A549 (cell line): ENCODE measurements around the gene MAGEH1. TPM values are rescaled to one million over a fixed set of nuclear protein-coding genes. Genes with fewer than 3 reads are reported as not detected.
A peak's percentile ranks its signal among the peaks of the same experiment; 100 is the strongest.
"Not testable (repeated sequence)": the region's sequence is repeated elsewhere in the genome, so short reads cannot be mapped to it uniquely, and the experiment has no call there.

Experiments
- ATAC-seq, 2 experiments: fragments of 200-7000 bp in 1 of 2; fragments of >200 bp in 1 of 2; cut with Nextera tagmentation in 1 of 2; cut with Tn5 transposase in 1 of 2; 3 replicates each; pipeline versions ENCODE4 v1.8.0 to v1.9.1; 2018 to 2020; ENCODE audit warnings: mild to moderate bottlenecking in 1 of 2, moderate library complexity in 1 of 2
- CTCF ChIA-PET: fragments of 300-600 bp; sonication (Branson Sonifier 250); formaldehyde crosslinking; extraction: SDS; loops from one replicate; lab custom pipeline; 2021; ENCODE audit warnings: antibody characterized with exemption, inconsistent platforms; lab: Yijun Ruan, JAX
- POLR2A ChIA-PET: fragments of 350-600 bp; formaldehyde crosslinking; extraction: SDS; loops from one replicate; lab custom pipeline; 2021; ENCODE audit warnings: antibody characterized with exemption, inconsistent platforms; lab: Yijun Ruan, JAX
- DNase-seq, 2 experiments: peaks; one replicate each; pipeline versions ENCODE4 v3.0.0 to v3.0.0-alpha.2; 2011 to 2016; ENCODE audit warnings: low read depth in 1 of 2, low spot score in 1 of 2
- FAIRE-seq: peaks from 2 replicates; lab custom pipeline; 2011; peaks lifted over from hg19 to GRCh38; lab: Jason Lieb, UNC
- H3K27ac ChIP-seq, 2 experiments: fragments of >200 bp; sonication (Bioruptor Twin); formaldehyde crosslinking; 3 replicates each; pipeline ENCODE4 v1.5.1; 2016 to 2017
- H3K4me1 ChIP-seq: fragments of >200 bp; sonication (Bioruptor Twin); formaldehyde crosslinking; 3 replicates; pipeline ENCODE4 v1.6.1; 2016
- H3K4me2 ChIP-seq: fragments of >200 bp; sonication (Bioruptor Twin); formaldehyde crosslinking; 3 replicates; pipeline ENCODE4 v1.6.1; 2016
- H3K4me3 ChIP-seq: fragments of >200 bp; sonication (Bioruptor Twin); formaldehyde crosslinking; 3 replicates; pipeline ENCODE4 v1.5.1; 2016
- H3K9me3 ChIP-seq: fragments of >200 bp; sonication (Bioruptor Twin); formaldehyde crosslinking; 3 replicates; pipeline ENCODE4 v1.6.1; 2016
- FOXS1 ChIP-seq: fragments of 250-450 bp; sonication (Bioruptor Pico); IDR thresholded peaks from 2 replicates; pipeline ENCODE4 v1.5.0; 2020; ENCODE audit warnings: mild to moderate bottlenecking, moderate library complexity
- HOXB5 ChIP-seq: fragments of 250-450 bp; sonication (Bioruptor Pico); IDR thresholded peaks from 2 replicates; pipeline ENCODE4 v1.5.0; 2020; ENCODE audit warnings: mild to moderate bottlenecking, moderate library complexity
- POLR2A ChIP-seq: IDR thresholded peaks from 2 replicates; pipeline ENCODE4 v1.6.1; 2012; ENCODE audit warnings: mild to moderate bottlenecking, low read length
- WGBS: methylation state at CpG from one replicate; pipeline ENCODE4 v1.1.6; 2017; ENCODE audit errors: missing lambda C conversion rate; 5-methylcytosine and 5-hydroxymethylcytosine counted together
- polyA plus RNA-seq, 4 experiments: library from polyadenylated mRNA; depleted of rRNA in 3 of 4; stranded (reverse); fragments of >200 nt; fragmentation: RNase III in 1 of 4; extraction: RNeasy Plus Mini Kit Qiagen cat#74134 plus additional on column Dnase treatment in 1 of 4; gene quantifications; 2 replicates in 3 of 4; 3 replicates in 1 of 4; pipeline ENCODE4 v1.2.3, GENCODE V29; 2011 to 2017

MAGEH1 gene
- polyA plus RNA-seq, 2 of the 4 experiments (the other 2 are of a cell fraction), result 7.0 to 12.3 TPM

DNA sequence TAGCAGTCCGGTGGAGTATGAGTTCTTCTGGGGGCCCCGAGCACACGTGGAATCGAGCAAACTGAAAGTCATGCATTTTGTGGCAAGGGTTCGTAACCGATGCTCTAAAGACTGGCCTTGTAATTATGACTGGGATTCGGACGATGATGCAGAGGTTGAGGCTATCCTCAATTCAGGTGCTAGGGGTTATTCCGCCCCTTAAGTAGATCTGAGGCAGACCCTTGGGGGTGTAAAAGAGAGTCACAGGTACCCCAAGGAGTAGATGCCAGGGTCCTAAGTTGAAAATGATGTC lies 852 bp downstream of the MAGEH1 start:
- Histone ChIP-seq H3K4me1 (no peaks in the 10 kb centered on the region), H3K4me3 (peak overlapping the region; percentile 50), H3K9me3 (0 out of 3 replicates have a peak, but pooled peaks cover 5% of the 10 kb centered on the region), H3K27ac (no peak overlapping the region), H3K4me2 (peak overlapping the region; percentile 85)
- no peak for TF ChIP-seq POLR2A
- no peak for TF ChIP-seq FOXS1 (CRISPR knock-in tag)
- no peak for TF ChIP-seq HOXB5 (CRISPR knock-in tag)
- DNase-seq, result no peak
- ChIA-PET CTCF (interaction anchor here (1.4 kb wide), 1 partner anchor 36 kb away, joined by 3 read pairs; no protein-coding TSS in a partner anchor), POLR2A (interaction anchor here (1.5 kb wide), 1 partner anchor 265 kb away, joined by 3 read pairs; the partner anchor contains the start of gene RRAGB)
- ATAC-seq, result no peak
- FAIRE-seq, result no peak
- 73% methylated on average over 9 of the region's 9 CpGs for WGBS

DNA sequence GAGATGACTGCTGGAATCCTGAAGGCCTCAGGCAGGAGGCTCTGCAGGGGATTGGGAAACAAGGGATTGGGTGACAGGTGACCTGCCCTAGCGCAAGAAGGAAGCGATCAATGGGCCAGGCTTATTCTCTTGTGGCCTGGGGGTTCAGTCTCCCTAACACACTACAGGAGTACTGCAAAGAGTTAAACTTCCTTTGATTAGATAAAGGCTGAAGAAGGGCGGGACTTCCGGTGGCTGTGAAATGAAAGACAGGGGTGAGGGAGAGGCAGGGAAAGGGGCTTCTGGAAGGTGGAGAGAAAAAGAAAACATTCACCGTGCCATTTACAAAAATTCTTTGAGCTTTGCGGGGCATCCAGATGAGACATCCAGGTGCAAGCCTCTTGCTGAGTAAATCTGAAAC lies 3.8 kb downstream of the MAGEH1 start:
- H3K4me3 ChIP-seq, POLR2A ChIA-PET, H3K27ac ChIP-seq, H3K9me3 ChIP-seq, CTCF ChIA-PET, H3K4me1 ChIP-seq, FAIRE-seq, H3K4me2 ChIP-seq, DNase-seq, ATAC-seq: not testable (repeated sequence)
- no CpG with 5 or more reads among the region's 6 CpGs for WGBS

DNA sequence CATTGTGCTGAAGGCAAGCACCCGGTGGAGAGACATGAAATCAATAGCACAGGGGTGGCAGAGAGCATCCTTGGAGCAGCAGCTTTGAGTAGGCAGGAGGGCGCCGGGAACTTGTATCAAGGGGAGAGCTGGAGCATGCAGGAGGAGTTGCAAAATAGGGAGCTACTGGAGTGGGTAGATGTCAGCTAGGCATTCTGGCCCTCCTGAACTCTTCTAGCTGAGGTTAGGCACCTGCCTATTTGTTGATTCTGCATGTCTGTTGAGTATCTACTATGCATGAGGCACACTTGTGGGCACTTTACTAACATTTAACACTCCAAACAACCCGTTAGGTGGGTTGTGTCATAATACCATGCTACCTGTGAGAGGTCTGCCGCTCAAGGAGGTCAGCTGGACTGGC lies 7.5 kb downstream of the MAGEH1 start:
- CTCF ChIA-PET, H3K4me1 ChIP-seq, H3K4me2 ChIP-seq, H3K4me3 ChIP-seq, POLR2A ChIA-PET, H3K9me3 ChIP-seq, DNase-seq, FAIRE-seq, ATAC-seq, H3K27ac ChIP-seq: not testable (repeated sequence)
- WGBS, result no CpG with 5 or more reads among the region's 5 CpGs

DNA sequence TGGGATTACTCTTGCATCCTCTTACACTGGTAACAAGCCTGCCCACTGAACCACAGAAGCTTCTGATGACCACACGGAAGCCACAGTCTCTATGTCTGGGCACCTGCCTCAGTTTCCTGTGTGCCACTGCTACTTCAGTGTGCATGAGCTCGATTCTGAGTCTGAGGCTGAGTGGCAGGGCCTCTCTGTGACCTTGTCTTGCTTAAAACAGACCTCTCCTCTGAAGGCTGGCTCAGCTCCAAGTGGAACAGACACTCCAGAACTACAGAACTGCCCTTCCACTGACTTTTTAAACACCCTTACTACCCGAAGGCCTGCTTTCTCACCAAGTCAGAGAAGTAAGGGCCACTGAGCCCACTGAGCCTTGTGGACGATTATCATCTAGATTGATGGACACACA lies 8.0 kb downstream of the MAGEH1 start:
- H3K4me3 ChIP-seq, H3K9me3 ChIP-seq, H3K4me2 ChIP-seq, H3K4me1 ChIP-seq, POLR2A ChIA-PET, FAIRE-seq, CTCF ChIA-PET, H3K27ac ChIP-seq, DNase-seq, ATAC-seq: not testable (repeated sequence)
- no CpG with 5 or more reads among the region's 4 CpGs for WGBS

DNA sequence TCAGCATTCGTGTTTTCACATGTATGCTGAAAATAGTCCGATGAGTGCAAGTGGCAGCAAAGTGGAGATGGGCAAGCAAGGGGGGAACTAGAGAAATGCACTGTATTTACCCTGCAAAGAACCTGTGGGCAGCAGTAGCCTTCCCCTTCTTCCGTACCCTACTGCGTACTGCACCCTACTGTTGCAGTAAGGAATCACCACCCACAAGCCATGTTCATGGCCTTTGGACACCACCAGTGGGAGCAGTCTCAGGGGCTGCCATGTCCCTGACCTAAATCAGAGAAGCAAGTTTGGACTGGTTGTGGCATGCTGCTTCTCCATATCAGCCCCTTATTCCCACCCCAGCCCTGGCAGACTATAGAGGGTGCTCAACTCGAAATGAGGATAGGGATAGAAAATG lies 12.1 kb downstream of the MAGEH1 start:
- WGBS, result no CpG with 5 or more reads among the region's 5 CpGs

DNA sequence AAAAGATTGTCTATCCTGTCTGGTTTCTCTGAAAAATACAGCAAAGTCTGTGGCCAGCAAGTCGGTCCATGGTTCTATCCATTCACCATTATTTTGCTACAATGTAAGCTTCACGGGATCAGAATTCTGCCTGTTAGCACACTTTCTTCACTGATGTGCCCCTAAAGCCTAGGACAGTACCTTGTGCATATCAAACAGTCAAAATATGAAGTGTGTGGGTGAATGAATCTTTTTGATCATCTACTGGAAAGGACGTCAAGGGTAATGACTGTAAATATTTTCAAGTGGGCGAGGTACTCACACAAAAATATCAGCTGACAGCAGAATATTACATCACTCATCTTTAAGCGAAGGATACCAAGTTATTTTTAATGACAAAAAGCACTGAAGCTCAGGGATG lies 13.2 kb downstream of the MAGEH1 start:
- H3K4me2 ChIP-seq, ATAC-seq, CTCF ChIA-PET, H3K9me3 ChIP-seq, H3K4me1 ChIP-seq, H3K27ac ChIP-seq, H3K4me3 ChIP-seq, POLR2A ChIA-PET, DNase-seq: not testable (repeated sequence)
- peak; percentile 79 for FAIRE-seq
- WGBS, result no CpG with 5 or more reads among the region's 5 CpGs

More for the DNA sequence above, 12.1 kb downstream of the MAGEH1 start:
- H3K27ac ChIP-seq, H3K9me3 ChIP-seq, FAIRE-seq, CTCF ChIA-PET, H3K4me3 ChIP-seq, DNase-seq, POLR2A ChIA-PET, H3K4me1 ChIP-seq, H3K4me2 ChIP-seq: not testable (repeated sequence)
- peak in 1 of 2 experiments; percentile 53; a peak in 2 of 6 replicates for ATAC-seq

DNA sequence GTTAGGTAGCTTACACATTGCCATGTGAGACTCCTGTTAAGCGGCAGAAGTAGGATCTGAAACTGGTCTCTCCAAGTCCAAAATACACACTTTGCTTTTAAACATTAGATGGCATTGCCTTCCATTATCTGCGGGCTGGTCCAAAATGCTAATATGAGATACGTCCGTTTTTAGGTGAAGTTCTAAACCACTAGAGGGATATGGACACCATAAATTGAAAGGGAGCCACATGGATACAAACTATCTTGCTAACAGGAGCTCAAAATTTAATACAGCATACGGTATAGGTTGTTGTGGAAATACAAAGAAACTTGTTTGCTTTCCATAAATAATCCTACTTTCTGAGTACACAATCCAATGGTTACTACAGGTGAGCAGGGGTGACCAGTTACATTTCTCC lies 13.9 kb downstream of the MAGEH1 start:
- POLR2A ChIA-PET, H3K4me2 ChIP-seq, H3K9me3 ChIP-seq, H3K4me3 ChIP-seq, H3K27ac ChIP-seq, H3K4me1 ChIP-seq, DNase-seq, CTCF ChIA-PET: not testable (repeated sequence)
- WGBS, result no CpG with 5 or more reads among the region's 5 CpGs
- FAIRE-seq, result peak; percentile 99
- ATAC-seq, result peak in 1 of 2 experiments; percentile 47; a peak in 1 of 6 replicates

DNA sequence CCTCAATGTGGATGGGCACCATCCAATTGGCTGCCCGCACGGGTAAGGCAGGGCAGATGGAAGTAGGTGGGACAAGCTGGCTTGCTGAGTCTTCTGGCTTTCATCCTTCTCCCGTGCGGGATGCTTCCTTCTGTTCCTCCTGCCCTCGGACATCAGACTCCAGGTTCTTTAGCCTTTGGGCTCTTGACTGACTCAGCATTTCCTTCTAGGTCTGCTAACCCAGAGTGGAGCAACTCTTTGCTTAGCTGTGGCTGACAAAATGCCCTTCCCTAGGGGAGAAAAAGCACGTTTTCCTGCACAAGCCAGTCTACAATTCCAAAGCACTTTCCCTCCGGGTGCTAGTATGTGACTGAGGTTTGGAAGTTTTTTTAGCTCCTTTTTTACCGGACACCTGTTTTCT lies 28.0 kb downstream of the MAGEH1 start:
- ATAC-seq, H3K27ac ChIP-seq, H3K4me2 ChIP-seq, H3K4me3 ChIP-seq, DNase-seq, CTCF ChIA-PET, FAIRE-seq, H3K9me3 ChIP-seq, H3K4me1 ChIP-seq, POLR2A ChIA-PET: not testable (repeated sequence)
- 62% methylated on average over 6 of the region's 8 CpGs for WGBS
